HL-60 (cell line): ENCODE measurements around the gene CKAP4.

Source experiments
- DNase-seq, 2 experiments: peaks; one replicate each; pipeline ENCODE4 v3.0.0-alpha.2; 2010 to 2020; ENCODE audit warnings: low read depth in 1 of 2, low spot score in 1 of 2
- H3K27ac ChIP-seq: fragments of 250-450 bp; sonication (Bioruptor Pico); replicated peaks from 2 replicates; pipeline ENCODE4 v1.5.1; 2020; ENCODE audit warnings: mild to moderate bottlenecking, moderate library complexity
- H3K27me3 ChIP-seq: fragments of 250-450 bp; sonication (Bioruptor Pico); 2 replicates; pipeline ENCODE4 v1.5.1; 2021; ENCODE audit warnings: mild to moderate bottlenecking, moderate library complexity; ENCODE audit not compliant: insufficient read depth, poor library complexity, severe bottlenecking
- H3K4me3 ChIP-seq: replicated peaks from 2 replicates; pipeline ENCODE4 v1.5.1; 2011; ENCODE audit warnings: mild to moderate bottlenecking, control low read depth, low read length; ENCODE audit not compliant: insufficient read depth
- CTCF ChIP-seq: IDR thresholded peaks from one replicate; pipeline ENCODE4 v1.5.1; 2011; ENCODE audit warnings: low read length, control low read depth, inconsistent platforms; ENCODE audit not compliant: insufficient read depth
- GABPA ChIP-seq: IDR thresholded peaks from 2 replicates; pipeline ENCODE4 v1.6.1; 2012; ENCODE audit warnings: low read depth
- POLR2AphosphoS5 ChIP-seq: IDR thresholded peaks from 2 replicates; pipeline ENCODE4 v1.6.1; 2012; ENCODE audit warnings: low read depth
- SPI1 ChIP-seq: IDR thresholded peaks from 2 replicates; pipeline ENCODE4 v1.6.1; 2012; ENCODE audit warnings: low read depth, mild to moderate bottlenecking, borderline replicate concordance
- TF ChIP-seq, protein P1 (sequence below): IDR thresholded peaks from 2 replicates; pipeline ENCODE4 v1.6.1; 2012; ENCODE audit warnings: low read depth; ENCODE audit not compliant: insufficient replicate concordance

The CKAP4 gene

GRCh38 chr12:106258935-106259334 lies 11.1 kb upstream of the CKAP4 start:
- Histone ChIP-seq H3K27me3 (peaks cover 5% of the 10 kb centered on the region), H3K27ac (no peak overlapping the region), H3K4me3 (no peak overlapping the region)
- no peak for DNase-seq
- TF ChIP-seq GABPA (no peak), SPI1 (no peak), CTCF (no peak), POLR2AphosphoS5 (no peak)
- TF ChIP-seq, protein P1, sequence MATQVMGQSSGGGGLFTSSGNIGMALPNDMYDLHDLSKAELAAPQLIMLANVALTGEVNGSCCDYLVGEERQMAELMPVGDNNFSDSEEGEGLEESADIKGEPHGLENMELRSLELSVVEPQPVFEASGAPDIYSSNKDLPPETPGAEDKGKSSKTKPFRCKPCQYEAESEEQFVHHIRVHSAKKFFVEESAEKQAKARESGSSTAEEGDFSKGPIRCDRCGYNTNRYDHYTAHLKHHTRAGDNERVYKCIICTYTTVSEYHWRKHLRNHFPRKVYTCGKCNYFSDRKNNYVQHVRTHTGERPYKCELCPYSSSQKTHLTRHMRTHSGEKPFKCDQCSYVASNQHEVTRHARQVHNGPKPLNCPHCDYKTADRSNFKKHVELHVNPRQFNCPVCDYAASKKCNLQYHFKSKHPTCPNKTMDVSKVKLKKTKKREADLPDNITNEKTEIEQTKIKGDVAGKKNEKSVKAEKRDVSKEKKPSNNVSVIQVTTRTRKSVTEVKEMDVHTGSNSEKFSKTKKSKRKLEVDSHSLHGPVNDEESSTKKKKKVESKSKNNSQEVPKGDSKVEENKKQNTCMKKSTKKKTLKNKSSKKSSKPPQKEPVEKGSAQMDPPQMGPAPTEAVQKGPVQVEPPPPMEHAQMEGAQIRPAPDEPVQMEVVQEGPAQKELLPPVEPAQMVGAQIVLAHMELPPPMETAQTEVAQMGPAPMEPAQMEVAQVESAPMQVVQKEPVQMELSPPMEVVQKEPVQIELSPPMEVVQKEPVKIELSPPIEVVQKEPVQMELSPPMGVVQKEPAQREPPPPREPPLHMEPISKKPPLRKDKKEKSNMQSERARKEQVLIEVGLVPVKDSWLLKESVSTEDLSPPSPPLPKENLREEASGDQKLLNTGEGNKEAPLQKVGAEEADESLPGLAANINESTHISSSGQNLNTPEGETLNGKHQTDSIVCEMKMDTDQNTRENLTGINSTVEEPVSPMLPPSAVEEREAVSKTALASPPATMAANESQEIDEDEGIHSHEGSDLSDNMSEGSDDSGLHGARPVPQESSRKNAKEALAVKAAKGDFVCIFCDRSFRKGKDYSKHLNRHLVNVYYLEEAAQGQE, result no peak

GRCh38 chr12:106258226-106258625 lies 10.4 kb upstream of the CKAP4 start:
- H3K27ac ChIP-seq, result no peak overlapping the region
- TF ChIP-seq SPI1 (no peak), GABPA (no peak), CTCF (no peak), POLR2AphosphoS5 (no peak)

DNA sequence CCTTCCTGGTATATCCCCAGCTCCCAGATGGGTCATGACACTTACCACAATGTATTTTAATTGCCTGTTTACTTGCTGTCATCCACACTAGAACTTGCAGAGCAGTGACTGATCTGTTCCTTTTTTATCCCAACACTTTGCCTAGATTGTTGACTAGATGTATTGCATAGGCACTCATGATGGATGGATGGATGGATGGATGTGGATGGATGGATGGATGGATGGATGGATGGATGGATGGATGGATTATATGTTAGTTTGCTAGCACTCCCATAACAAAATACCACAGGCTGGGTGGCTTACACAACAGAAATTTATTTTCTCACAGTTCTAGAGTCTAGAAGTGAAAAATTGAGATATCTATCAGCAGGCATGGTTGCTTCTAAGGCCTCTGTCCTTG lies 8.7 kb upstream of the CKAP4 start:
- Histone ChIP-seq H3K27me3 (peaks cover 5% of the 10 kb centered on the region), H3K27ac (no peak overlapping the region), H3K4me3 (no peak overlapping the region)
- TF ChIP-seq SPI1 (no peak), GABPA (no peak), POLR2AphosphoS5 (no peak)
- TF ChIP-seq, protein P1, result no peak
- DNase-seq, result no peak

More at GRCh38 chr12:106258226-106258625, 10.4 kb upstream of the CKAP4 start:
- Histone ChIP-seq H3K4me3 (no peak overlapping the region), H3K27me3 (peaks cover 5% of the 10 kb centered on the region)
- no peak for DNase-seq

GRCh38 chr12:106255952-106256351 lies 8.1 kb upstream of the CKAP4 start:
- no peak for DNase-seq
- H3K27ac ChIP-seq, result no peak overlapping the region

More at GRCh38 chr12:106255952-106256351, 8.1 kb upstream of the CKAP4 start:
- peaks cover 5% of the 10 kb centered on the region for H3K27me3 ChIP-seq
- no peak for TF ChIP-seq POLR2AphosphoS5
- no peak for TF ChIP-seq CTCF
- no peak for TF ChIP-seq GABPA
- TF ChIP-seq, protein P1, result no peak
- no peak for TF ChIP-seq SPI1
- no peak overlapping the region for H3K4me3 ChIP-seq
